HG03135 (cell line): Measurements from ENCODE around the gene SLC23A1.
"Not testable (repeated sequence)": the region's sequence is repeated elsewhere in the genome, so short reads cannot be mapped to it uniquely, and the experiment has no call there.

Experiments
- ATAC-seq: cut with Tn5 transposase; IDR thresholded peaks from one replicate; pipeline ENCODE4 v1.9.1; 2021; ENCODE audit warnings: mild to moderate bottlenecking, moderate library complexity; ENCODE audit not compliant: unreplicated experiment

SLC23A1 gene

GRCh38 chr5:139374909-139375308, 8.2 kb downstream of the SLC23A1 start:
- ATAC-seq = no peak

GRCh38 chr5:139371482-139372435, 11.3 kb downstream of the SLC23A1 start:
- no peak for ATAC-seq

GRCh38 chr5:139369181-139369580, 13.9 kb downstream of the SLC23A1 start:
- no peak for ATAC-seq

- no peak for ATAC-seq
Measured at GRCh38 chr5:139368613-139369012, 14.5 kb downstream of the SLC23A1 start.

GRCh38 chr5:139364466-139364865, 18.6 kb downstream of the SLC23A1 start:
- ATAC-seq = no peak

- no peak for ATAC-seq
Measured at GRCh38 chr5:139363937-139364336, 19.2 kb downstream of the SLC23A1 start.

GRCh38 chr5:139361835-139362429, 21.2 kb downstream of the SLC23A1 start:
- no peak for ATAC-seq

- ATAC-seq = no peak
Measured at GRCh38 chr5:139360384-139360783, 22.7 kb downstream of the SLC23A1 start.

GRCh38 chr5:139358064-139358463, 25.0 kb downstream of the SLC23A1 start:
- ATAC-seq = no peak

- ATAC-seq = not testable (repeated sequence)
Measured at GRCh38 chr5:139355900-139356299, 27.2 kb downstream of the SLC23A1 start.

GRCh38 chr5:139354186-139354585, 28.9 kb downstream of the SLC23A1 start:
- no peak for ATAC-seq

GRCh38 chr5:139347863-139348262, 35.2 kb downstream of the SLC23A1 start:
- not testable (repeated sequence) for ATAC-seq

GRCh38 chr5:139345442-139345841, 37.7 kb downstream of the SLC23A1 start:
- not testable (repeated sequence) for ATAC-seq

GRCh38 chr5:139344177-139344576, 38.9 kb downstream of the SLC23A1 start:
- ATAC-seq = no peak

- no peak for ATAC-seq
Measured at GRCh38 chr5:139343476-139343875, 39.6 kb downstream of the SLC23A1 start.

GRCh38 chr5:139342423-139342723, 40.7 kb downstream of the SLC23A1 start:
- peak; percentile 47 for ATAC-seq

GRCh38 chr5:139341689-139342422, 41.2 kb downstream of the SLC23A1 start, which contains the start of gene PAIP2:
Gene PAIP2 (plus strand): TSS chr5:139341854. CDS start chr5:139363785, 21,931 bp downstream.
- ATAC-seq = peak; percentile 88

GRCh38 chr5:139341187-139341688, 41.9 kb downstream of the SLC23A1 start:
- ATAC-seq = no peak

GRCh38 chr5:139340051-139340450, 43.0 kb downstream of the SLC23A1 start:
- ATAC-seq = no peak

- no peak for ATAC-seq
Measured at GRCh38 chr5:139335811-139336210, 47.3 kb downstream of the SLC23A1 start.
